T1000 (cell line): ENCODE results near the gene RYR3.

Source experiments
- DNase-seq: peaks from one replicate; lab custom pipeline; 2025; ENCODE audit warnings: mixed read lengths; lab: John Stamatoyannopoulos, UW

RYR3 gene

GRCh38 chr15:33882921-33883320 is 572.2 kb downstream of the RYR3 start:
- DNase-seq: no peak

DNA sequence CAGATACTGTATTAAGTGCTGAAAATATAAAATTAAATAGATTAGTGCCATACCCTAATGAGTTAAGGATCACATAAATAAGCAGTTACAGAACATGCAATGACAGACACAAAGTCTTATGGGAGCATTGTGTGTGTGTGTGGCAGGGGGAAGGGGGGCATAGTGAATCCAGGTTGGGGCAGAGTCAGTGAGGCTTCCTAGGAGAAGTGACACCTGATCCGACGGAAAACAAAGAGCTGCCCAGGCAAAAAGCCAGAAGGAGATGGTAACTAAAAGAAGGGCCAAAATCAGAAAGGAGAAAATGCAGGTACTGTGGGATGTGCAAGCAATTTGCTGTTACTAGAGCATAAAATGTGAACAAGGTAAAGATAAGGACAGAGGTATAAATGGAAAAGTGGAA is 577.4 kb downstream of the RYR3 start:
- DNase-seq: no peak

GRCh38 chr15:33894193-33894592 is 583.4 kb downstream of the RYR3 start:
- no peak for DNase-seq

DNA sequence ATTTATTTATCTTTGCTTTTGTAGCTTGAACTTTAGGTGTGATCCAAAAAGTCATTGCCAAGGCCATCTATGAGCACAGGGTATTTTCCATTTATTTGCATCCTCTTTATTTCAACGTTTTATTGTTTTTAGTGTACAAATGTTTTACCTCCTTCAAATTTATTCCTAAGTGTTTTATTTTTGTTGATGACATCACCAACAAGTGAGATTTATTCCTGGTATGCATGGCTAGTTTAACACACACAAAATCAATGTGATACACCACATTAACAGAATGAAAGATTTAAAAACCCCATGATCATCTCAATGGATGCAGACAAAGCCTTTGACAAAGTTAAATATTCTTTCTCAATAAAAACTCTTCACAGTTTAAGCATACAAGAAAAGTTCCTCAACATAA is 591.3 kb downstream of the RYR3 start:
- DNase-seq: no peak

DNA sequence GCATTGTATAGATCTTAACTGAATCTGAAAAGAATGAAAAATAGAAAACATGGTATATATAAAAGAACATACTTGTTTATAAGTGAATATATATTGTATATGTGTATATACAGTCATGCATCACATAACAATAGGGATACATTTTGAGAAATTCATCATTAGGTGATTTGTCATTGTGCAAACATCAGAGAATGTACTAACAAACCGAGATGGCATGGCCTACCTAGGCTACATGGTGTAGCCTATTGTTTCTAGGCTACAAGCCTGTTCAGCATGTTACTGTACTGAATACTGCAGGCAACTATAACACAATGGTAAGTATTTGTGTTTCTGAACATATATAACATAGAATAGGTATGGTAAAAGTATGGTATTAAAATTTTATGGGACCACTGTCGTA is 592.9 kb downstream of the RYR3 start:
- no peak for DNase-seq

DNA sequence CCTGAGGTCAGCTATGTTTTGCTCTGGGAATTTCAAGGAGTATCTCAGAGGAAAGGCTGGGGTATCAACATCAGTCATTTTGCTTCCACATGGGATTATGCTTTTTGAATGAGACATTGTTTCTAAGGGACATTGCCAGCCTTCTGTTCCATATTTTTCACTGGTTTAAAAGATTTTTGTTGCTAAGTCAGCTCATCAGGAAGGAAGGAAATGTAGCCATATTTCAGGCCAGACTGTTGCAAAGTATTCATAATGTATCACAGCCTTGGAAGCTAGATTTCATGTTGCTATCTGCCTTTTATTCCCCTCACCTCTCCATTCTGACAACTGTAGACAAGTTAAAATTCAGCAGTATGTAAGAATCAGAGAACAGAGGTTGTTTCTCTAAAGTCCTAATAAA is 596.6 kb downstream of the RYR3 start:
- no peak for DNase-seq

DNA sequence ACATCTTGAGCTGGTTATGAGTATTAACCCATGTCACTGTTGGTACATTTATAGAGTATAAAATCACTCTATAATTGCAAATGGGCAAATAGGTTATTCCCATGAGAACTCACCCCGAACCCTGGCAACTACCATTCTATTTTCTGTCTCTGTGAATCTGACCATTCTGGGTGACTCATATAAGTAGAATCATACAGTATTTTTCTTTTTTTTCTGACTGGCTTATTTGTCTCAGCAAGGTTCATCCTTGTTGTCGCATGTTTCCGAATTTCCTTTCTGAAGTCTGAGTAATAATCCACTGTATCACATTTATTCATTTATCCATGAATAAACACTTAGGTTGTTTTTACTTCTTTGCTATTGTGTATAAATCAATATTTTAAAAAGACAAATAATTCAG is 597.6 kb downstream of the RYR3 start:
- no peak for DNase-seq

GRCh38 chr15:33910741-33911140 is 600.0 kb downstream of the RYR3 start:
- no peak for DNase-seq

DNA sequence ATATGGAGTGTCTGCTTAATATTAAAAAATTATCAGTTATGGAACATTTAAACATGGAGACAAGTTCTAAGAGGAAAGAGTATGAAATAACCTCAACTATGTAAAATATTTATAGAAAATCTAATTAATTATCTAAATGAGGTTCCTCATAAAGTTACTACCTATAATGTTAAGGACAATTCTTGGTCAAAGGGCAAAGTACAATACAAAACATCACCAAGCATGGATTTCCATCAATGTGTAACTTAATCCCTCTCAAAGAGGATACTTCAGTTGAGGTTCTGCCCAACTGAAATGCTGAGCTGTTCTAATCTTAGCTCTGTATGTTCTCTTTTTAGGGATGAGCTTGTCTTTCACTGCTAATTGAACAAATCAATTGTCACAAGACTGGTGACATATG is 601.6 kb downstream of the RYR3 start:
- no peak for DNase-seq

DNA sequence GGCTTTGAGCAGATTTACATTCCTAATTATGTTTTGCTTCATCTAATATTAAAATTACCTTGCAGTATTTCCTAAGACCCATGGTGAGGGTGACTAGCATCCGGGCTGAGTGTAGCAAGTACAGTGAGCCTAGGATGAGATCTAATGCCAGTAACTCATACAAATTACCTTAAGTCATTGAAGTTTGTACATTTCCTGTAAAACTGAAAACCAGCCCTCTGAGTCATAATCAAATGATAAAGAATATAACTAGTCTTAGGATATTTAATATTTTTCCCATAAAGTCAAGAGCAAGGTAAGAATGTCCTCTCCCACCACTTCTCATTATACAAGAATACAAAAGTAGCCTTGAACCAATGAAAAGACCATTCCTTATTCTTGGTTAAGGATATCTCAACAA is 602.7 kb downstream of the RYR3 start:
- no peak for DNase-seq
